ENCODE measurements around the gene C9orf78.
"Not testable (repeated sequence)": the region's sequence is repeated elsewhere in the genome, so short reads cannot be mapped to it uniquely, and the experiment has no call there.

C9orf78 gene

GRCh38 chr9:129809346-129809745, 25.7 kb downstream of the C9orf78 start:
- no peak for DNase-seq

- no peak for DNase-seq
These were observed 29.0 kb downstream of the C9orf78 start for GRCh38 chr9:129806061-129806460.

- DNase-seq: no peak
These were observed 31.4 kb downstream of the C9orf78 start for GRCh38 chr9:129803676-129804060.

DNA sequence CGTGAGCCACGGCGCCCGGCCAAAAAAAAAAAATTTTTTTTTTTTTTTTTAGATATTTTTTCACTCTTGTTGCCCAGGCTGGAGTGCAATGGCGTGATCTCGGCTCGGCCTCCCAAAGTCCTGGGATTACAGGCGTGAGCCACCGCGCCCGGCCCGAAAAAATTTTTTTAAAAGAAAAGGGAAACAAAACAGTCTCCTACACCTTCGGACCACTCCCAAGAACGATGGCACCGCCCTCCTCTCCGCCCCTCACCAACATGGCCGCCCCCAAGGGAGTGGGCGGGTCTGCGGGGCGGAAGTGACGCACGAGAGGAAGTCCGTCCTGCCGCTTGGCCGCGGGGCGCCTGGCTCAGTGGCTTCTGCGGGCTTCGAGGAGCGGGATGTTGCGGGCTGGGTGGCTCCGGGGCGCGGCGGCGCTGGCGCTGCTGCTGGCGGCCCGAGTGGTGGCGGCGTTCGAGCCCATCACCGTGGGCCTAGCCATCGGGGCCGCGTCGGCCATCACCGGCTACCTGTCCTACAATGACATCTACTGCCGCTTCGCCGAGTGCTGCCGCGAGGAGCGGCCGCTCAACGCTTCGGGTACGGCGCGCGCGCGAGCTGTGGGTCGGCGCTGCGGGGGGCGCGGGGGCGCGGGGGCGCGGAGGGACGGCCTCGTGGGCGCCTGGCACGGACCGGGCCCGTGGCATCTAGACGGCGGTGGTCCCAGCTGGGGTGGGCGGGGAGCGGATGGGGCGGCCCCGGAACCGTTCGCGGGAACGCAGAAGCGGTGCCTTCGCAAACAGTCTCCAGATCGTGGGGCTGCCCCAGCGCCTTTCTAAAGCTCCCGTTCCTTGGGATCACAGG, 32.0 kb downstream of the C9orf78 start, which contains the start of gene TOR1B:
Gene TOR1B, plus strand, starts transcription at position 352 of the 843 bp plus-strand sequence. Its CDS starts 29 bp downstream, at position 381.
- DNase-seq: peak; percentile 86

DNA sequence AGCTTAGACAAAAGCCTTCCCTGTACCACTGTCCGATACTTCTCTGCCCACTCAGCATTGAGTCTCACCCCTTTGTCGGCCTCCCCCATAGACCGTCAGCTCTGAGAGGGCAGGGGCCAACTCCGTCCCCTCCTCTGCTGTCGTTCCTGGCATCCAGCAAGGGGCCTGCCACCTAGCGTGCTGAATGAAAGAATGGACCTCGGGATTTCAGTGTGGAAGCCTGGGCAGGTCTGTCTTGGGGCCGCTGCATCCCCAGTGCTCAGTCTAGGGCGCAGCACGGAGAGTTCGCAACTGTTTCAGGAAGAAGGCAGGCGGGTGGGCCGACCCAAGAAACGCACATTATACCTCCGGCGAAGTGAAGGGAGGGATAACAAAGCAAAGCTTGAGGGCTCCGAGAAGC, 33.6 kb downstream of the C9orf78 start:
- DNase-seq: no peak

DNA sequence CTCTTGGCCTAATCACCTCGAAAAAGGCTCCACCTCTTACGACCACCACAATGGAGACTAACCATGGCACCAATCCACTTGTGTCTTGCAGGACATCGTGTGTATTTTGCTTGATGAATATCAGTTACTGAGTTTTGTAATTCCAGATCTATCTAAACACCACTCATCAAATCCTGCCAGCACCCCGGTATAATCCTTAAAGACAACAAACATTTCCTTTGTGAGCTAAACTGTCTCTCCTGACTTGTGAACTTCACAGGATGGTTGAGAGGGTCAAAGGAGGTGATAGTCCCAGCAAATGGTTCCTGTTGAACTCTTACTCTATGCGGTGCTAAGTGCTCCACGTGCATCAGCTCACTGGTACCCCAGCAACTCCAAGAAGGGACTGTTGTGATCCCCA, 36.1 kb downstream of the C9orf78 start:
- no peak for DNase-seq

GRCh38 chr9:129796029-129796428, 39.0 kb downstream of the C9orf78 start:
- DNase-seq: not testable (repeated sequence)

GRCh38 chr9:129794549-129794948, 40.5 kb downstream of the C9orf78 start:
- DNase-seq: no peak

DNA sequence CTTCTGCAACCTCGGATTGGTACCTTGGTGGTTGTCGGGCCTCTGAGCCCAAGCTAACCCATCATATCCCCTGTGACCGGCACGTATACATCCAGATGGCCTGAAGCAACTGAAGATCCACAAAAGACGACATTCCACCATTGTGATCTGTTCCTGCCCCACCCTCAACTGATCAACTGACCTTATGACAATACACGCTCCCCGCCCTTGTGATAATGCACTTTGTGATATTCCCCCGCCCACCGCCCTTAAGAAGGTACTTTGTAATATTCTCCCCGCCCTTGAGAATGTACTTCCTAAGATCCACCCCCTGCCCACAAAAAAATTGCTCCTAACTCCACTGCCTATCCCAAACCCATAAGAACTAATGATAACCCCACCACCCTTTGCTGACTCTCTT, 48.6 kb downstream of the C9orf78 start:
- DNase-seq: no peak

- DNase-seq: no peak
These were observed 49.2 kb downstream of the C9orf78 start for GRCh38 chr9:129785866-129786265.

DNA sequence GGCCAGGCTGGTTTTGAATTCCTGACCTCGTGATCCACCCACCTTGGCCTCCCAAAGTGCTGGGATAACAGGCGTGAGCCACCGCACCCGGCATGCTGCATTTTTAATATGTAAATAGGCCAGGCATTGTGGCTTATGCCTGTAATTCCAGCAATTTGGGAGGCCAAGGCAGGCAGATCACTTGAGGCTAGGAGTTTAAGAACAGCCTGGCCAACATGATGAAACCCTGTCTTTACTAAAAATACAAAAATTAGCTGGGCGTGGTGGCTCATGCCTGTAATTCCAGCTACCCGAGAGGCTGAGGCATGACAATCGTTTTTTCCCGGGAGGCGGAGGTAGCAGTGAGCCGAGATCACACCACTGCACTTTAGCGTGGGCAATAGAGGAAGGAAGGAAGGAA, 50.1 kb downstream of the C9orf78 start:
- DNase-seq: not testable (repeated sequence)

- peak; percentile 55 for DNase-seq
These were observed 51.3 kb downstream of the C9orf78 start for GRCh38 chr9:129783516-129784361.

DNA sequence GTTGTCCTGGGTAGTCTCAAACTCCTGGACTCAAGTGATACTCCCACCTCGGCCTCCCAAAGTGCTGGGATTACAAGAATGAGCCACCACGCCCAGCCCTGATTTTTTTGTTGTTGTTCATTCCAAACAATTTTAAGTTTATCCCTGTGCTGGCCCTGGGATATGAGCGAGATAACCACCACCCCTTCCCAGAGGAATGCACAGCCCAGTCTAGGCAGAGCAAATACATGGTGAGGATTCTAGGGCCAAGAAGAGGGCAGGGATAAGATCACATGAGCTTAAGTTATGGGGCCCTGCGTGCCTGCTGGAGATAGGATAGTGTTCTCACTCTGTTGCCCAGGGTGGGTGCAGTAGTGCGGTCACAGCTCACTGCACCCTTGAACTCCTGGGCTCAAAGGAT, 53.1 kb downstream of the C9orf78 start:
- DNase-seq: no peak

DNA sequence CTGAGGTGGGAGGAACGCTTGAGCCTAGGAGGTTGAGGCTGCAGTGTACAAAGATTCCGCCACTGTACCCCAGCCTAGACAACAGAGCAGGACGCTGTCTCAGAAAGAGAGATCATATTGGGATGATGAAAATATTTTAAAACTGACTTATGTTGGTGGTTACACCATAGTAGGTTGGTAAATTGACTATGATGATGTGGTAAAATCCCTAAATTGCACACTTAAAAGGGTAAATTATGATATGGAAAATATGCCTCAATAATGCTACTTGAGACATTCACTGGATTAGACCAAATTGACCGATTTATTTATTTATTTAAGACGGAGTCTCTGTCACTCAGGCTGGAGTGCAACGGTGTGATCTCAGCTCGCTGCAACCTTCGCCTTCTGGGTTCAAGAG, 53.9 kb downstream of the C9orf78 start:
- no peak for DNase-seq

DNA sequence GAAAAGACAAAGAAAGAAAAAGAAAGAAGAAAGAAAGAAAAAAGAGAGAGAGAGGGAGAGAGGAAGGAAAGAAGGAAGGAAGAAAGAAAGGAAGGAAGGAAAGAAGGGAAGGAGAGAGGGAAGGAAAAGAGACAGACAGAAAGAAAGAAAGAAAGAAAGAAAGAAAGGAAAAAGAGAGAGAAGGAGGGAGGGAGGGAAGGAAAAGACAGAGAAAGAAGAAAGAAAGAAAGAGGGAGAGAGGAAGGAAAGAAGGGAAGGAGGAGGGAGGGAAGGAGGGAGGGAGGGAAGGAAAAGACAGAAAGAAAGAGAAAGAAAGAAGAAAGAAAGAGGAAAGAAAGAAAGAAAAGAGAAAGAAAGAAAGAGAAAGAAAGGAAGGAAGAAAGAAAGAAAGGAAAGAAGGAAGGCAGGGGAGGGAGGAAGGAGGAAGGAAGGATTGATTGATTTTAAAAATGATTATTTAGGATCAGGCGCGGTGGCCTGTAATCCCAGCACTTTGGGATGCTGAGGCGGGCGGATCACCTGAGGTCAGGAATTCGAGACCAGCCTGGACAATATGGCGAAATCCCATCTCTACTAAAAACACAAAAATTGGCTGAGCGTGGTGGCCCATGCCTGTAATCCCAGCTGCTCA, 55.4 kb downstream of the C9orf78 start:
- DNase-seq: no peak

DNA sequence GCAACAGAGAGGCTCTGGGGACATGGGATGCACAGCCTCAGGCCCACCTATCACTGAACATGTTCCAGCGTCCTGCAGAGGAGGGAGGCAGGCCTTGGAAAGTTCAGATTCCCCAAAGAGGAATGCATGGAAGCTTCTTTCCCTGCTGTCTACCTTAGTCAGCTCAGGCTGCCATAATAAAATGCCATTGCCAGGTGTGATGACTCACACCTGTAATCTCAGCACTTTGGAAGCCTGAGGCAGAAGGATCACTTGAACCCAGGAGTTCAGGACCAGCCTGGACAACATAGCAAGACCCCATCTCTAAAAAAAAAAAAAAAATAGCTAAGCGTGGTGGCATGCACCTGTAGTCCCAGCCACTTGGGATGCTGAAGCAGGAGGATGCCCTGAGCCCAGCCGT, 56.6 kb downstream of the C9orf78 start:
- no peak for DNase-seq

GRCh38 chr9:129777769-129778130, 57.3 kb downstream of the C9orf78 start:
- DNase-seq: no peak

All from T1000 (cell line).